Measurements from ENCODE around the gene RAPSN.

RAPSN gene

GRCh38 chr11:47426062-47426956 lies 22.6 kb downstream of the RAPSN start, which contains the start of gene PSMC3:
PSMC3 (minus strand) TSS chr11:47426439; CDS start chr11:47426279, 160 bp downstream.
- DNase-seq (ENCODE audit: low spot score): peak; percentile 95
- no peak for TF ChIP-seq CTCF (IDR thresholded peaks at IDR 0.05; ENCODE audit: extremely low read depth, missing control alignments)

- no peak for DNase-seq (ENCODE audit: low spot score)
- TF ChIP-seq CTCF (IDR thresholded peaks at IDR 0.05; ENCODE audit: extremely low read depth, missing control alignments): no peak
Observed at GRCh38 chr11:47425611-47426010, 23.3 kb downstream of the RAPSN start.

GRCh38 chr11:47418454-47419259 lies 30.3 kb downstream of the RAPSN start:
- DNase-seq (ENCODE audit: low spot score): no peak
- no peak for TF ChIP-seq CTCF (IDR thresholded peaks at IDR 0.05; ENCODE audit: extremely low read depth, missing control alignments)

- no peak for DNase-seq (ENCODE audit: low spot score)
- TF ChIP-seq CTCF (IDR thresholded peaks at IDR 0.05; ENCODE audit: extremely low read depth, missing control alignments): no peak
Observed at GRCh38 chr11:47417712-47418111, 31.2 kb downstream of the RAPSN start.

- TF ChIP-seq CTCF (IDR thresholded peaks at IDR 0.05; ENCODE audit: extremely low read depth, missing control alignments): no peak
Observed at GRCh38 chr11:47415949-47416472, 32.9 kb downstream of the RAPSN start.

GRCh38 chr11:47415091-47415854 lies 33.7 kb downstream of the RAPSN start:
- no peak for TF ChIP-seq CTCF (IDR thresholded peaks at IDR 0.05; ENCODE audit: extremely low read depth, missing control alignments)
- DNase-seq (ENCODE audit: low spot score): no peak

More at GRCh38 chr11:47415949-47416472, 32.9 kb downstream of the RAPSN start:
- DNase-seq (ENCODE audit: low spot score): no peak
